IMR-90 (cell line): ENCODE measurements around the gene SYTL3. TPM values are rescaled to one million over a fixed set of nuclear protein-coding genes. Genes with fewer than 3 reads are reported as not detected.

Experiments
- ATAC-seq: fragments of 200-7000 bp; cut with Tn5 transposase; 2 replicates; pipeline ENCODE4 v1.9.1; 2020; ENCODE audit warnings: low read depth, mild to moderate bottlenecking, moderate library complexity
- BruUV-seq: library from RNA; stranded (reverse); fragments of 400-500 nt; replicated peaks from 2 replicates; lab custom pipeline; 2021; lab: Mats Ljungman, UMichigan
- CTCF ChIA-PET: fragments of 300-600 bp; formaldehyde crosslinking; extraction: SDS; loops from one replicate; lab custom pipeline; 2021; ENCODE audit warnings: antibody characterized with exemption; lab: Yijun Ruan, JAX
- POLR2A ChIA-PET: fragments of 300-600 bp; sonication (Branson Sonifier 250); formaldehyde crosslinking; loops from one replicate; lab custom pipeline; 2022; ENCODE audit warnings: antibody characterized with exemption; ENCODE audit not compliant: unreplicated experiment; lab: Charles Lee
- DNase-seq: peaks from one replicate; pipeline ENCODE4 v3.0.0; 2013
- H2AFZ ChIP-seq: replicated peaks from 2 replicates; pipeline ENCODE3; 2013; ENCODE audit warnings: low read length, mild to moderate bottlenecking; ENCODE audit not compliant: poor library complexity
- H2AK5ac ChIP-seq: 2 replicates; pipeline ENCODE4 v1.6.1; 2013; ENCODE audit warnings: low read depth, low read length, inconsistent platforms
- H2AK9ac ChIP-seq: replicated peaks from 2 replicates; pipeline ENCODE3; 2013; ENCODE audit warnings: mild to moderate bottlenecking, low read depth, low read length, moderate library complexity; ENCODE audit not compliant: poor library complexity
- H2BK120ac ChIP-seq: 2 replicates; pipeline ENCODE4 v1.6.1; 2013; ENCODE audit warnings: low read depth, low read length, inconsistent platforms
- H2BK15ac ChIP-seq: 3 replicates; pipeline ENCODE4 v1.6.1; 2013; ENCODE audit warnings: low read depth, low read length, inconsistent platforms
- H2BK20ac ChIP-seq: 2 replicates; pipeline ENCODE4 v1.6.1; 2013; ENCODE audit warnings: low read depth, mild to moderate bottlenecking, inconsistent platforms, low read length, moderate library complexity
- H2BK5ac ChIP-seq: 2 replicates; pipeline ENCODE4 v1.6.1; 2013; ENCODE audit warnings: mild to moderate bottlenecking, low read depth, low read length, inconsistent platforms; ENCODE audit not compliant: poor library complexity, severe bottlenecking
- H3K14ac ChIP-seq: replicated peaks from 2 replicates; pipeline ENCODE4 v1.6.1; 2013; ENCODE audit warnings: low read depth, low read length, inconsistent platforms
- H3K18ac ChIP-seq: 2 replicates; pipeline ENCODE4 v1.6.1; 2013; ENCODE audit warnings: low read depth, low read length, control low read depth
- H3K23ac ChIP-seq: 2 replicates; pipeline ENCODE4 v1.6.1; 2013; ENCODE audit warnings: low read depth, low read length, inconsistent platforms
- H3K27ac ChIP-seq: 2 replicates; pipeline ENCODE4 v1.5.1; 2013; ENCODE audit warnings: mild to moderate bottlenecking, control low read depth, low read length; ENCODE audit not compliant: insufficient read depth
- H3K27me3 ChIP-seq: 2 replicates; pipeline ENCODE4 v1.6.1; 2013; ENCODE audit warnings: low read length; ENCODE audit not compliant: control insufficient read depth, insufficient read depth
- H3K36me3 ChIP-seq: 2 replicates; pipeline ENCODE4 v1.6.1; 2013; ENCODE audit warnings: low read length, mixed read lengths; ENCODE audit not compliant: control insufficient read depth, insufficient read depth
- H3K4ac ChIP-seq: 2 replicates; pipeline ENCODE4 v1.6.1; 2013; ENCODE audit warnings: low read depth, low read length, inconsistent platforms
- H3K4me1 ChIP-seq: 2 replicates; pipeline ENCODE4 v1.6.1; 2013; ENCODE audit warnings: low read length, mixed read lengths; ENCODE audit not compliant: control insufficient read depth, insufficient read depth
- H3K4me2 ChIP-seq: 2 replicates; pipeline ENCODE4 v1.6.1; 2013; ENCODE audit warnings: low read depth, mild to moderate bottlenecking, control low read depth, low read length, moderate library complexity
- H3K4me3 ChIP-seq: 2 replicates; pipeline ENCODE4 v1.5.1; 2013; ENCODE audit warnings: low read depth, mild to moderate bottlenecking, control low read depth, low read length, moderate library complexity; ENCODE audit not compliant: insufficient read depth
- H3K56ac ChIP-seq: 2 replicates; pipeline ENCODE4 v1.6.1; 2013; ENCODE audit warnings: low read length, inconsistent platforms; ENCODE audit not compliant: insufficient read depth; ENCODE audit errors: extremely low read depth
- H3K79me1 ChIP-seq, 2 experiments: 2 replicates each; pipeline ENCODE4 v1.6.1; 2013; ENCODE audit warnings: low read length in 2 of 2, inconsistent platforms in 1 of 2, low read depth in 1 of 2
- H3K9ac ChIP-seq: 2 replicates; pipeline ENCODE4 v1.6.1; 2013; ENCODE audit warnings: low read depth, low read length, control low read depth
- H3K9me1 ChIP-seq: 2 replicates; pipeline ENCODE4 v1.6.1; 2013; ENCODE audit warnings: low read length, inconsistent platforms; ENCODE audit not compliant: insufficient read depth
- H3K9me3 ChIP-seq: 2 replicates; pipeline ENCODE4 v1.6.1; 2013; ENCODE audit warnings: low read length; ENCODE audit not compliant: control insufficient read depth, insufficient read depth
- H4K20me1 ChIP-seq: 2 replicates; pipeline ENCODE4 v1.6.1; 2013; ENCODE audit warnings: low read length, inconsistent platforms; ENCODE audit not compliant: insufficient read depth
- H4K5ac ChIP-seq: 2 replicates; pipeline ENCODE4 v1.6.1; 2013; ENCODE audit warnings: mild to moderate bottlenecking, low read depth, low read length, control low read depth
- H4K8ac ChIP-seq, 2 experiments: 2 replicates each; pipeline ENCODE4 v1.6.1; 2013; ENCODE audit warnings: low read depth in 2 of 2, low read length in 2 of 2, control low read depth in 1 of 2, inconsistent platforms in 1 of 2
- H4K91ac ChIP-seq: 2 replicates; pipeline ENCODE4 v1.6.1; 2013; ENCODE audit warnings: low read depth, low read length, inconsistent platforms; ENCODE audit not compliant: insufficient read depth
- BHLHE40 ChIP-seq: fragments of 150-350 bp; IDR thresholded peaks from 2 replicates; pipeline ENCODE4 v1.6.1; 2016; ENCODE audit warnings: mild to moderate bottlenecking, low read depth, low read length
- CEBPB ChIP-seq: IDR thresholded peaks from 2 replicates; pipeline ENCODE4 v1.6.1; 2012; ENCODE audit warnings: low read depth, low read length, improper control_type of control experiment
- CHD1 ChIP-seq: IDR thresholded peaks from 2 replicates; pipeline ENCODE4 v1.6.1; 2012; ENCODE audit warnings: low read depth, low read length, improper control_type of control experiment
- CTCF ChIP-seq: conservative IDR thresholded peaks from 2 replicates; pipeline ENCODE4 v1.5.1; 2012; ENCODE audit warnings: mild to moderate bottlenecking, low read depth, low read length, improper control_type of control experiment
- ELK1 ChIP-seq: fragments of 150-350 bp; IDR thresholded peaks from 2 replicates; pipeline ENCODE4 v1.6.1; 2016; ENCODE audit warnings: low read depth, mild to moderate bottlenecking, low read length, moderate library complexity, borderline replicate concordance
- FOS ChIP-seq: fragments of 150-350 bp; IDR thresholded peaks from 2 replicates; pipeline ENCODE4 v1.6.1; 2016; ENCODE audit warnings: low read depth, low read length
- MAFK ChIP-seq: IDR thresholded peaks from 2 replicates; pipeline ENCODE4 v1.6.1; 2012; ENCODE audit warnings: low read depth, low read length, improper control_type of control experiment
- MAZ ChIP-seq: IDR thresholded peaks from 2 replicates; pipeline ENCODE4 v1.6.1; 2012; ENCODE audit warnings: low read depth, mild to moderate bottlenecking, low read length, improper control_type of control experiment, moderate library complexity, borderline replicate concordance
- MXI1 ChIP-seq: IDR thresholded peaks from 2 replicates; pipeline ENCODE4 v1.6.1; 2012; ENCODE audit warnings: low read depth, mild to moderate bottlenecking, low read length, moderate library complexity, borderline replicate concordance
- NFE2L2 ChIP-seq: fragments of 150-350 bp; IDR thresholded peaks from 2 replicates; pipeline ENCODE4 v1.6.1; 2016; ENCODE audit warnings: low read depth, mild to moderate bottlenecking, low read length
- POLR2A ChIP-seq: IDR thresholded peaks from 2 replicates; pipeline ENCODE4 v1.6.1; 2012; ENCODE audit warnings: mild to moderate bottlenecking, low read depth, low read length
- RAD21 ChIP-seq: IDR thresholded peaks from 2 replicates; pipeline ENCODE4 v1.6.1; 2012; ENCODE audit warnings: low read length, improper control_type of control experiment
- RCOR1 ChIP-seq: IDR thresholded peaks from 2 replicates; pipeline ENCODE4 v1.6.1; 2012; ENCODE audit warnings: mild to moderate bottlenecking, low read length, improper control_type of control experiment; ENCODE audit not compliant: insufficient replicate concordance
- RFX5 ChIP-seq: IDR thresholded peaks from 2 replicates; pipeline ENCODE4 v1.8.0; 2012; ENCODE audit warnings: low read depth, mild to moderate bottlenecking, low read length, moderate library complexity
- SMC3 ChIP-seq: fragments of 150-350 bp; IDR thresholded peaks from 2 replicates; pipeline ENCODE4 v1.6.1; 2016; ENCODE audit warnings: low read depth, mild to moderate bottlenecking, antibody characterized with exemption, low read length, moderate library complexity
- USF2 ChIP-seq: fragments of 150-350 bp; IDR thresholded peaks from 2 replicates; pipeline ENCODE4 v1.6.1; 2017; ENCODE audit warnings: mild to moderate bottlenecking, antibody characterized with exemption, low read length, low read depth
- WGBS, 2 experiments: methylation state at CpG; one replicate each; pipeline versions ENCODE4 v1.1.5 to v1.1.7; 2013; ENCODE audit warnings: missing lambda C conversion rate in 2 of 2; ENCODE audit not compliant: insufficient read length in 1 of 2; ENCODE audit errors: extremely low coverage in 2 of 2; 5-methylcytosine and 5-hydroxymethylcytosine counted together
- dilution Hi-C: fragments of 300-500 bp; cut with HindIII; formaldehyde crosslinking; loops from one replicate; pipeline ENCODE4 v1.14.3; 2018; ENCODE audit warnings: low sequenced_read_pairs; ENCODE audit not compliant: unreplicated experiment
- in situ Hi-C: fragments of 300-500 bp; cut with MboI; formaldehyde crosslinking; loops from 3 replicates; pipeline ENCODE4 v1.14.3; 2019; ENCODE audit warnings: low sequenced_read_pairs, inconsistent platforms, mixed read lengths
- intact Hi-C: fragments of 100-400 bp; cut with micrococcal nuclease; formaldehyde crosslinking; loops from 2 replicates; pipeline ENCODE4 v1.10.0; 2022
- polyA plus RNA-seq, 3 experiments: library from polyadenylated mRNA; depleted of rRNA; stranded (reverse); fragments of >200 nt; gene quantifications; 2 replicates each; pipeline ENCODE4 v1.2.3, GENCODE V29; 2012; ENCODE audit warnings: low replicate concordance in 1 of 3
- total RNA-seq: library from RNA; depleted of rRNA; stranded (reverse); fragments of >200 nt; gene quantifications from 2 replicates; pipeline ENCODE4 v1.2.3, GENCODE V29; 2012

Gene SYTL3
- total and polyA plus RNA-seq, 2 of the 4 experiments (the other 2 are of a cell fraction) = 2.9 to 4.3 TPM

GRCh38 chr6:158786645-158787304, 136.9 kb downstream of the SYTL3 start:
- H2AK9ac ChIP-seq = no peak overlapping the region
- no peak overlapping the region for H4K5ac ChIP-seq
- WGBS, 2 experiments = 100% methylated on average over 1 of the region's 6 CpGs; no CpG with 5 or more reads in 1 of the 2 experiments
- H3K23ac ChIP-seq = no peak overlapping the region
- H3K27ac ChIP-seq = no peak overlapping the region
- H3K36me3 ChIP-seq = peaks cover 45% of the 10 kb centered on the region
- DNase-seq (no peak), ATAC-seq (no peak)
- ChIA-PET CTCF (no interaction called here), POLR2A (no interaction called here)
- no peak overlapping the region for H4K8ac ChIP-seq
- no peak overlapping the region for H3K56ac ChIP-seq
- no peaks in the 10 kb centered on the region for H3K27me3 ChIP-seq
- no peak overlapping the region for H3K18ac ChIP-seq
- H4K20me1 ChIP-seq = peaks cover 12% of the 10 kb centered on the region; the same call in 1 of the 2 replicates
- no peak overlapping the region for H2BK120ac ChIP-seq
- in situ Hi-C loops (no loop called here), dilution Hi-C loops (no loop called here), intact Hi-C loops (no loop called here)
- no peak overlapping the region for H3K4ac ChIP-seq
- H3K4me1 ChIP-seq = peaks cover 2% of the 10 kb centered on the region; the same call in 1 of the 2 replicates
- no peak overlapping the region for H3K9ac ChIP-seq
- no peak overlapping the region for H2AK5ac ChIP-seq
- H3K4me2 ChIP-seq = no peak overlapping the region
- no peak overlapping the region for H2BK15ac ChIP-seq
- H2AFZ ChIP-seq = no peak overlapping the region
- peaks cover 12 to 65% of the 10 kb centered on the region in 2 experiments for H3K79me1 ChIP-seq
- no TSS peak for BruUV-seq
- H3K9me1 ChIP-seq = peaks cover 4% of the 10 kb centered on the region
- H2BK20ac ChIP-seq = no peak overlapping the region
- no peak overlapping the region for H4K91ac ChIP-seq
- H3K4me3 ChIP-seq = no peak overlapping the region
- H3K9me3 ChIP-seq = no peaks in the 10 kb centered on the region
- no peak for TF ChIP-seq RAD21
- TF ChIP-seq BHLHE40 = no peak
- no peak for TF ChIP-seq NFE2L2
- no peak for TF ChIP-seq FOS
- TF ChIP-seq CHD1 = no peak
- no peak for TF ChIP-seq CEBPB
- TF ChIP-seq MAFK = no peak
- no peak for TF ChIP-seq ELK1
- no peak for TF ChIP-seq SMC3
- TF ChIP-seq USF2 = no peak
- TF ChIP-seq RFX5 = no peak
- TF ChIP-seq MXI1 = no peak
- no peak for TF ChIP-seq CTCF
- no peak for TF ChIP-seq POLR2A
- no peak for TF ChIP-seq MAZ
- TF ChIP-seq RCOR1 = no peak
- H3K14ac ChIP-seq = no peak overlapping the region
- no peak overlapping the region for H2BK5ac ChIP-seq
